Kidney (tissue), 14 donors: ENCODE measurements around the gene HECTD4. TPM values are rescaled to one million over a fixed set of nuclear protein-coding genes. Genes with fewer than 3 reads are reported as not detected.

ENCODE experiments used
- DNase-seq, 5 donors: peaks; one replicate each; pipeline ENCODE4 v3.0.0-alpha.2; 2013 to 2020
- FAIRE-seq: peaks from 2 replicates; lab custom pipeline; 2012; peaks lifted over from hg19 to GRCh38; lab: Jason Lieb, UNC
- H3K27ac ChIP-seq, 2 donors: one replicate each; pipeline ENCODE4 v1.7.0; 2013; ENCODE audit warnings: low read depth in 2 of 2, low read length in 2 of 2, inconsistent platforms in 1 of 2
- H3K27me3 ChIP-seq: one replicate; pipeline ENCODE4 v1.7.1; 2013; ENCODE audit warnings: low read length, inconsistent platforms; ENCODE audit not compliant: control insufficient read depth, insufficient read depth
- H3K36me3 ChIP-seq, 3 donors: one replicate each; pipeline versions ENCODE4 v1.7.0 to v1.7.1; 2013; ENCODE audit warnings: low read length in 3 of 3, control low read depth in 1 of 3, inconsistent platforms in 1 of 3; ENCODE audit not compliant: insufficient read depth in 3 of 3, control insufficient read depth in 2 of 3
- H3K4me1 ChIP-seq, 3 donors: one replicate each; pipeline versions ENCODE4 v1.7.0 to v1.7.1; 2013; ENCODE audit warnings: low read length in 3 of 3, inconsistent platforms in 1 of 3, low read depth in 1 of 3; ENCODE audit not compliant: control insufficient read depth in 2 of 3, insufficient read depth in 2 of 3
- H3K4me3 ChIP-seq, 3 donors: one replicate each; pipeline versions ENCODE4 v1.7.0 to v1.8.1; 2013; ENCODE audit warnings: low read length in 3 of 3, control low read depth in 1 of 3, inconsistent platforms in 1 of 3
- H3K9ac ChIP-seq, 3 donors: one replicate each; pipeline versions ENCODE4 v1.7.0 to v1.7.1; 2013; ENCODE audit warnings: low read length in 3 of 3, control low read depth in 1 of 3, inconsistent platforms in 1 of 3
- H3K9me3 ChIP-seq, 3 donors: one replicate each; pipeline versions ENCODE4 v1.7.0 to v1.7.1; 2013; ENCODE audit warnings: low read length in 3 of 3, control low read depth in 1 of 3, inconsistent platforms in 1 of 3; ENCODE audit not compliant: control insufficient read depth in 2 of 3, insufficient read depth in 1 of 3
- CTCF ChIP-seq: IDR thresholded peaks from 3 replicates; pipeline ENCODE4 v1.5.1; 2012; ENCODE audit warnings: mild to moderate bottlenecking, moderate library complexity, borderline replicate concordance; ENCODE audit not compliant: insufficient read depth; ENCODE audit errors: extremely low read depth
- intact Hi-C: fragments of 100-400 bp; cut with DNase I; formaldehyde crosslinking; loops from one replicate; pipeline ENCODE4 v1.11.1; 2022
- polyA plus RNA-seq: library from polyadenylated mRNA; stranded (reverse); fragments of 350-450 nt; fragmentation: Illumina TruSeq; extraction: RNeasy Lipid Tissue Mini Kit (QIAGEN cat#74804); gene quantifications from one replicate; pipeline ENCODE4 v1.2.3, GENCODE V29; 2014; ENCODE audit warnings: low read depth, low replicate concordance; ENCODE audit not compliant: insufficient read depth
- total RNA-seq: library from RNA; stranded (reverse); fragmentation: NEBNext Ultra II Directional; extraction: Animal tissue kit (Norgen Biotek cat#: 25700); gene quantifications from one replicate; pipeline ENCODE4 v1.2.1, GENCODE V29; 2021
- donor health status: control.
- donor health status: control.
- donor health status: control.
- donor health status: control.
- donor health status: control.
- donor health status: DM: yes; HTN: yes; CAD: no.
- donor health status: Normal renal cell carcinoma (clear cell type).

HECTD4 gene
- total and polyA plus RNA-seq, 2 donors from 2014 or later, result 15.6 to 53.1 TPM

DNA sequence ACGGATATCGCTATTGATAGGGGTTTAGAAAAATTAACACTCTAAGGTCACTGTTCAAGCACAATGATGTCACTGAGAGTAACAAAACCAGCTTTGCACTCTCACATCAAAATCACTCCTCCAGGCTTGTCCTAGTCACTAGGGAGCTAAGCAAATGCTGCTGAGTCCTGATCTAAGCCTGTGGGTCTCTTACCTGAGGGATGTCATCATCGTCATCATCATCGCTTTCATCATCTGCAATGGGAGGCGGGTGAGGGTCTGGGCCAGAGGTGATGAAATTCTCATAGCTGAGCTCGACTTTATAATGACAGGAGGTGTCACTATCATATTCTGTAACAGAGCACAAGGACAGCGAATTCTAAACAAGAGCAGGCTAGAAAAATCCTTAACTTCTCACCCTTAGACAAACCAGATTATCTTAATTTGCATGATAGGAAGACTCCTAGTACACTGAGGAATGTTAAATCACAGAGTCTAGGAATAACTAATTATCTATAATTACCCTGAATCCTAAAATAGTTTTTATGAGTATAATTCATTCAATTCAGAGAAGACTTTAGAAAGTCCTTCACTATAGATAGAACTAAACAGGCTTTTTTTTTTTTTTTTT is 173.8 kb downstream of the HECTD4 start:
- Histone ChIP-seq H3K36me3 (peaks cover 0 to 48% (median 37%) of the 10 kb centered on the region in 3 donors), H3K9ac (no peak overlapping the region), H3K27ac (no peak overlapping the region), H3K4me1 (no peaks in the 10 kb centered on the region), H3K9me3 (no peaks in the 10 kb centered on the region), H3K27me3 (no peaks in the 10 kb centered on the region), H3K4me3 (no peak overlapping the region)
- FAIRE-seq (no peak), DNase-seq (no peak)
- no peak for TF ChIP-seq CTCF
- intact Hi-C loops, result no loop called here

DNA sequence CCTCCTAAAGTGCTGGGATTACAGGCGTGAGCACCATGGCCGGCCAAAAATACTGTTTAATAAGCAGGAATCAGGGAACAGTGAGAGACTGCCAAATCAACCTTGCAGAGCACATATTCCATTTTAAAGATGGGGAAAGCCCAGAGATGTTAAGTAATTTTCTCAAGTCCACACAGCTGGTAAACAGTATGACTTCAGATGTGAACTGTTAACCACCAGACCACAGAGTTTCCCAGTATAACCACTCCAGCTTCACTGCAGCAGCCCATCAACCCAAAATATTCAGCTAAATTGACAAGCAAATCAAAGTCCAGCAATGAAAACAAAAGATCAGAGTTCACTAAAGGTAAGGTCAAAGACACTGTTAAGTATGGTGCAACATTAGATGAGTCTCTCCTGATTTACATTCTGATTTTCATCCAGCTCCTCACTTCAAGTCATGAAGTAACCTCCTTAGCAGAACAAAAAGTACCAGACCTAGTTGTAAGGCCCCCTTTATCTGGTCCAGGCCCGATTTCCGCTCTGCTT is 174.8 kb downstream of the HECTD4 start:
- Histone ChIP-seq H3K9me3 (no peaks in the 10 kb centered on the region), H3K27me3 (no peaks in the 10 kb centered on the region), H3K9ac (no peak overlapping the region), H3K4me3 (no peak overlapping the region), H3K36me3 (peaks cover 0 to 47% (median 46%) of the 10 kb centered on the region in 3 donors), H3K27ac (no peak overlapping the region), H3K4me1 (no peaks in the 10 kb centered on the region)
- FAIRE-seq (no peak), DNase-seq (no peak)
- no peak for TF ChIP-seq CTCF
- intact Hi-C loops, result no loop called here

GRCh38 chr12:112206944-112207343 is 175.3 kb downstream of the HECTD4 start:
- peaks cover 0 to 43% (median 42%) of the 10 kb centered on the region in 3 donors for H3K36me3 ChIP-seq
- H3K27me3 ChIP-seq, result no peaks in the 10 kb centered on the region
- no peak for TF ChIP-seq CTCF
- no peak overlapping the region for H3K9ac ChIP-seq
- H3K9me3 ChIP-seq, result no peaks in the 10 kb centered on the region
- FAIRE-seq (no peak), DNase-seq (no peak)
- intact Hi-C loops, result no loop called here
- H3K4me3 ChIP-seq, result no peak overlapping the region
- no peak overlapping the region for H3K27ac ChIP-seq
- H3K4me1 ChIP-seq, result no peaks in the 10 kb centered on the region

- TF ChIP-seq CTCF, result no peak
- DNase-seq (no peak), FAIRE-seq (no peak)
These were observed 183.1 kb downstream of the HECTD4 start for GRCh38 chr12:112199136-112199535.

More at GRCh38 chr12:112199136-112199535, 183.1 kb downstream of the HECTD4 start:
- H3K27ac ChIP-seq, result no peak overlapping the region
- no peaks in the 10 kb centered on the region for H3K9me3 ChIP-seq
- H3K9ac ChIP-seq, result no peak overlapping the region
- intact Hi-C loops, result no loop called here
- H3K4me1 ChIP-seq, result no peaks in the 10 kb centered on the region
- peaks cover 8 to 34% (median 23%) of the 10 kb centered on the region in 3 donors for H3K36me3 ChIP-seq
- H3K27me3 ChIP-seq, result no peaks in the 10 kb centered on the region
- no peak overlapping the region for H3K4me3 ChIP-seq
